C4-2B (cell line): ENCODE results near the gene RPF1.

ENCODE experiments used
- H3K27ac ChIP-seq: fragments of 450-650 bp; 2 replicates; pipeline ENCODE4 v1.5.1; 2017
- ZFX ChIP-seq: fragments of 450-650 bp; IDR thresholded peaks from 2 replicates; pipeline ENCODE4 v1.6.1; 2017
- TF ChIP-seq, protein P1 (sequence below): fragments of 450-650 bp; conservative IDR thresholded peaks from 2 replicates; pipeline ENCODE4 v1.5.1; 2017; ENCODE audit warnings: mild to moderate bottlenecking

RPF1 gene

GRCh38 chr1:84496498-84496897 is 17.4 kb downstream of the RPF1 start:
- TF ChIP-seq ZFX = no peak
- TF ChIP-seq, protein P1, sequence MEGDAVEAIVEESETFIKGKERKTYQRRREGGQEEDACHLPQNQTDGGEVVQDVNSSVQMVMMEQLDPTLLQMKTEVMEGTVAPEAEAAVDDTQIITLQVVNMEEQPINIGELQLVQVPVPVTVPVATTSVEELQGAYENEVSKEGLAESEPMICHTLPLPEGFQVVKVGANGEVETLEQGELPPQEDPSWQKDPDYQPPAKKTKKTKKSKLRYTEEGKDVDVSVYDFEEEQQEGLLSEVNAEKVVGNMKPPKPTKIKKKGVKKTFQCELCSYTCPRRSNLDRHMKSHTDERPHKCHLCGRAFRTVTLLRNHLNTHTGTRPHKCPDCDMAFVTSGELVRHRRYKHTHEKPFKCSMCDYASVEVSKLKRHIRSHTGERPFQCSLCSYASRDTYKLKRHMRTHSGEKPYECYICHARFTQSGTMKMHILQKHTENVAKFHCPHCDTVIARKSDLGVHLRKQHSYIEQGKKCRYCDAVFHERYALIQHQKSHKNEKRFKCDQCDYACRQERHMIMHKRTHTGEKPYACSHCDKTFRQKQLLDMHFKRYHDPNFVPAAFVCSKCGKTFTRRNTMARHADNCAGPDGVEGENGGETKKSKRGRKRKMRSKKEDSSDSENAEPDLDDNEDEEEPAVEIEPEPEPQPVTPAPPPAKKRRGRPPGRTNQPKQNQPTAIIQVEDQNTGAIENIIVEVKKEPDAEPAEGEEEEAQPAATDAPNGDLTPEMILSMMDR = no peak

GRCh38 chr1:84497631-84498275 is 18.7 kb downstream of the RPF1 start:
- no peak overlapping the region for H3K27ac ChIP-seq
- no peak for TF ChIP-seq ZFX
- TF ChIP-seq, protein P1 = no peak

More at GRCh38 chr1:84496498-84496897, 17.4 kb downstream of the RPF1 start:
- peak overlapping the region; percentile 33 for H3K27ac ChIP-seq

DNA sequence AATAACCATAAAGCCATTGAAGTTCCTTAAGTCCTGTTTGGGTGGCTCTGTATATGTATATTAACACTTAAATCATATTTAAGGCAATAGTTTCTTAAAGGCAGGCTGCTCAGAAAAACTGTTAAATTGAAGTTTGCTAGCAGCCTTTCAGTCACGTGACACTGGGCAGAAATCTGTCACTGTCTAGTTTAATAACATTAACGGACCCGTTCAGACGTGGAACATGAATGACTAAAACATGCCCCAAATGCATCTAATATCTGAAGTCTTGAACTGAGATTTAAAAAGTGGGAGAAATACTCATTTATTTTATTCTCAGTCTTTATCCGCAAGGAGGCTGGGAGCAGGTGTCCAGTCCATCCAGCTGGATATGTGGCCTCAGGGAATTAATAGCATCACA is 23.9 kb downstream of the RPF1 start:
- no peak overlapping the region for H3K27ac ChIP-seq
- no peak for TF ChIP-seq ZFX
- TF ChIP-seq, protein P1 = no peak

DNA sequence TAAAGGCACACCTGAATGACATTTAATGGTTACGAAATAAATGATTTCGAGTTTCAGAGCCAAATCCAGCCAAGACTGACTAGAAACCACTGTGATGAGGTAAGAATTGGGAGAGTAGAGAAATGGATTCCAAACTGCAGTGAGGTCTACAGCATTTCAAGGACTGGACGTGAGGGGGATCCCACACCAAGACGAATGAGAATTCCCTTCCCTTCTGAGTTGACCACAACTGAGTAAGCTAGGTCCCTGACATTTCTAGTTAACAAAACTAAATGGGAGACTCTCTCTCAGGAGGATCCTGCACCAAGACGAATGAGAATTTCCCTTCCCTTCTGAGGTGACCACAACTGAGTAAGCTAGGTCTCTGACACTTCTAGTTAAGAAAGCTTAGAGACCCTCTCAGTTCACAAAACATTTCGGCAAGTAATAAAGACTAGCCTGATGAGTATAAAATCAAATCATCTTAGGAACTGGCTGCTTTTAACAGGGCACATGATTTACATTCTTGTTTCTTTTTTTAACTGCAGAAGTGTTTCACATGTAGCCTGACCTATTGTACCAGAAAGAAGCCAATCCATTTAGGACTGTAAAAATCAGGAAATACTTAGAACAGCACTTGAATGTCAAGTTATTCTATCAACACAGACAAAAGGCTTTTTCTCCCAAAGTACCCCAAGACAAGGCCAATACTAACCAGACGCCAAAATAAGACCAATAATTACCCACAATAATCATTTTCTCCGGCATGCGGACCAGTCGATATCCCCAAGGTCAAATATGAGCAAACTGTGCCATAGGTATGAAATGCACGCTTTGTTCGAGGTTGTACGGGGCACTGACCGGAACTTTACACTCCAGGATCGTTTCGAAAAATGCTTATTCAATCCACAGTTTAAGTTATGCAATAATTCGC is 25.8 kb downstream of the RPF1 start:
- peak overlapping the region; percentile 96 for H3K27ac ChIP-seq
- no peak for TF ChIP-seq ZFX
- TF ChIP-seq, protein P1 = no peak

- peak; percentile 71 for TF ChIP-seq ZFX
- TF ChIP-seq, protein P1 = no peak
- H3K27ac ChIP-seq = peak overlapping the region; percentile 96
Measured at GRCh38 chr1:84505493-84506001, 26.5 kb downstream of the RPF1 start.

GRCh38 chr1:84506002-84506728 is 27.1 kb downstream of the RPF1 start, which contains the start of the genes GNG5 and SPATA1:
Gene GNG5, minus strand, starts transcription at chr1:84506581. Its CDS starts 490 bp downstream, at chr1:84506091.
Gene SPATA1, plus strand, starts transcription at chr1:84506386. Its CDS starts 9,974 bp downstream, at chr1:84516360.
- TF ChIP-seq, protein P1 = no peak
- TF ChIP-seq ZFX = no peak; the same call in 1 of the 2 replicates
- peak within 1 kb of the TSS; percentile 96 for H3K27ac ChIP-seq
